C4-2B (cell line): Measurements from ENCODE around the gene LSM2.

Experiments used
- H3K27ac ChIP-seq: fragments of 450-650 bp; 2 replicates; pipeline ENCODE4 v1.5.1; 2017
- ZFX ChIP-seq: fragments of 450-650 bp; IDR thresholded peaks from 2 replicates; pipeline ENCODE4 v1.6.1; 2017
- TF ChIP-seq, protein P1 (sequence below): fragments of 450-650 bp; conservative IDR thresholded peaks from 2 replicates; pipeline ENCODE4 v1.5.1; 2017; ENCODE audit warnings: mild to moderate bottlenecking

The LSM2 gene

DNA sequence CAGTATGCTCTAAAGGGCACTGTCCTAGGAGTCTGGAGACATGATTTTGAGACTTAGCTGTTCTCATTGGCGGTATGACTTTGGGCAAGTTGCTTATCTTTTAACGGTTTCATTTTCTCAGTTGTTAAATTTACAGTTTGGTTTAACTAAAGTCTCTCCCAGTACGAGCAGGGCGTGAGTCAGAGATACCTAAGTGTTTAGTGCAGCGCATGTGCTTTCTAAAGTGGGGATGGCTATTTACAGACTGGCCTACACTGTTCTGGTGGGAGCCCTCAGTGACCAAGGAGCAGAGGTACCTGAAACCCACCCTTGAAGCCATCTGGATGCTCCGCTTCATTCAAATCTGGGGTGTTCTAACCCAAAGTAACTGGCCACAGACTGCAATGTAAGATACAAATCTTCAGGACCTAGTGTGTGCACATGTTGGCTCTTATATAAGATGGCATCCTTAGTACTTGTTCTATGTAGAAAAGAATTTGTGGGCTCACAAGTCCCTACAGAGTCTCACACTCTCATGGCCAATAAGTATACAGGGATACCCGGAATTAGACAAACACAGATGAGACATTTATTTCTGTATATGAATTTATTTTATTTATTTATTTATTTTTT is 56.2 kb downstream of the LSM2 start:
- H3K27ac ChIP-seq = no peak overlapping the region
- TF ChIP-seq, protein P1, sequence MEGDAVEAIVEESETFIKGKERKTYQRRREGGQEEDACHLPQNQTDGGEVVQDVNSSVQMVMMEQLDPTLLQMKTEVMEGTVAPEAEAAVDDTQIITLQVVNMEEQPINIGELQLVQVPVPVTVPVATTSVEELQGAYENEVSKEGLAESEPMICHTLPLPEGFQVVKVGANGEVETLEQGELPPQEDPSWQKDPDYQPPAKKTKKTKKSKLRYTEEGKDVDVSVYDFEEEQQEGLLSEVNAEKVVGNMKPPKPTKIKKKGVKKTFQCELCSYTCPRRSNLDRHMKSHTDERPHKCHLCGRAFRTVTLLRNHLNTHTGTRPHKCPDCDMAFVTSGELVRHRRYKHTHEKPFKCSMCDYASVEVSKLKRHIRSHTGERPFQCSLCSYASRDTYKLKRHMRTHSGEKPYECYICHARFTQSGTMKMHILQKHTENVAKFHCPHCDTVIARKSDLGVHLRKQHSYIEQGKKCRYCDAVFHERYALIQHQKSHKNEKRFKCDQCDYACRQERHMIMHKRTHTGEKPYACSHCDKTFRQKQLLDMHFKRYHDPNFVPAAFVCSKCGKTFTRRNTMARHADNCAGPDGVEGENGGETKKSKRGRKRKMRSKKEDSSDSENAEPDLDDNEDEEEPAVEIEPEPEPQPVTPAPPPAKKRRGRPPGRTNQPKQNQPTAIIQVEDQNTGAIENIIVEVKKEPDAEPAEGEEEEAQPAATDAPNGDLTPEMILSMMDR = no peak
- TF ChIP-seq ZFX = no peak

GRCh38 chr6:31749301-31750036 is 57.3 kb downstream of the LSM2 start:
- no peak overlapping the region for H3K27ac ChIP-seq
- TF ChIP-seq ZFX = no peak
- TF ChIP-seq, protein P1 = no peak
